Activated CD8-positive, alpha-beta memory T cell treated with anti-CD3 and anti-CD28 coated beads, Interleukin-2, amount 50 U/mL, for 48 hours (primary cell): ENCODE measurements around the gene UBE2E2.
"Not testable (repeated sequence)": the region's sequence is repeated elsewhere in the genome, so short reads cannot be mapped to it uniquely, and the experiment has no call there.

ENCODE experiments used
- DNase-seq: peaks from one replicate; pipeline ENCODE4 v3.0.0-alpha.2; 2020

The UBE2E2 gene

DNA sequence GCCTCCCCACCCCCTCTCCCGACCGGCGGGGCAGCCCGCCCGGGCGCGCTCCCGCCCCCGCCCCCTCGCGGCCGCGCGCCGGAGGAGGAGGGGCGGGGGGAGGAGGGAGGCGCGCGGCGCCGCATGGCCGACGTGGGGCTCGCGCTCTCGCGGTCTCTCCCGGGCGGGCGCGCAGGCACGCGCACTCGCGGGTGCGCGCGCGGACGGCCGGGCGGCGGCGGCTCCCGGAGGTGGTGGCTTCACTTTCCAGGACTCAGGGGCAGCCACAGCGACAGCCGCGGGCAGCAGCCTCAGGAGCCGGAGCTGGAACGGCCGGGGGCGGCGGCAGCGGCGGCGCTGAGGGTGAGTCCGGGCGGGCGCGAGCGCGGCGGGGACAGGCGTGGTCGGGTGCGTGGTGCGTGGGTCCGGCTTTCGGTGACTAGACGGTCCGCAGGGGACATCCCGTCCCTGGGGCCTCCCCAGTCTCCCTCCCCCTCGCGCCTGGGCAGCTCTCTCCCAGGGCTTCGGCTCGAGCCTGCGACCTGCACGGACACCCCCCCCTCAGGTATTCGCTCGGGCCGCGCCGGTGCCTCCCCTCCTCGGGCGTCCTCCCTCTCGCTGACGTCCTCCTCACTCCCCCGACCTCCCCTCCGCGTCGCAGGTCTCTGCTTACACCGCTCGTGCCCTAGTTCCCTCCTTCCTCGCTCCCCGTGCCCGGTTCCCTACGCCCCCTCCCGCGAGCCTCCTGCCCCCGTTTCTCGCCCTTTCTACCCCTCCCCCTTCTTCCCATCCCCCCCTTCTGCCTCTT is at the start of gene UBE2E2:
UBE2E2 (plus strand) TSS at position 407 of the 787 bp plus-strand sequence.
- no peak for DNase-seq

DNA sequence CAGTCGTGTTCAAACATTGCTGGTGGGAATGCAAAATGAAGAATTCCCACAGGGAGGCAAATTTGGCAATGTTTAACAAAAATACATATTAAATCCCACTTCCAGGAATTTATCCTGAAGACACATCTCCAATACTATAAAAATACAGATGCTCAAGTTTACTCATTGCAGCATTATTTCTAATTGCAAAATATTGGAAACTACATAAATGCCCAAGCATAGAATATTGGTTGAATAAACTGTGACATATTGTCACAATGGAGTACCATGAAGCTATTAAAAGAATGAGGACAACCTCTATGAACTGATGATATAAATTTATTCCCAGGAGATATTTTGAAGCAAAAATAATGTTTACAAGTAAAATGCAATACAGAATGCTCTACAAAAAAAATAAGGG is 49.7 kb upstream of the UBE2E2 start:
- DNase-seq: no peak

DNA sequence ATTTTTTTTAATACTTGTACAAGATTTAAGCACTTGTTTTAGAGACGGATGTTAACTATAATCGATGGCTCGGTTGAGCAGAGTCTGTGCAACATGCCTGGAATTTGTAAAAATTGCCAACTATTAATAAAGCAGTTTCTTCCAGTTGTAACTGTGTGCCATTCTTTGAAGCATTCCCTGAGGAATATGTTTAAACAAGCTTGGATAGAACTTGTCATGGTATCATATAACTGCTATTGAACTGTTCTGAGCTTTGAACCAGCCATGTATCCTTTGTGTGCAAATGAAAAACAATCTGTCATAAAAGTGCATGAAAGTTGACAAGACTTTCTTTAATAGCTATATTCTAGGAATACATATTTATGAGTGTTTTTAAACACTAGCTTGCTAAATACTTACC is 45.8 kb upstream of the UBE2E2 start:
- DNase-seq: no peak

DNA sequence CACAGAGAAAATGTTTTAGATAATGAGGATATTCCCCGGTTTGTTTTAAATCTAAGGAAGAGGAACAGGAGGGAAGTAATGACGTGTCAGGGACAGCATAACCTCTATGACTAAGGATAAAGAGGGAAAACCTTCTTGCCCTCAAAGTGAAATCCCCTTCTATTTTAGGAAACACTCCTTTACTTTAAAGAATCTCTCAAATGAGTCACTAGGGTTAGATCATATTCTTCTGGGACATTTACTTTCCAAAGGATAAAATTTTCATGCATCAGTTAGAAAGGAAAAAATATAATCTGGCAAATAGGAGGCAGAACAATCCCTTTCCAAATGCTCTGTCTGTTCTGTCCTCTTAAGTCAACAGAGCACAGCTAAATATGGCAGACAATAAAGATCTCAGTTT is 43.2 kb upstream of the UBE2E2 start:
- no peak for DNase-seq

- no peak for DNase-seq
Observed at GRCh38 chr3:23161308-23161707, 41.8 kb upstream of the UBE2E2 start.

GRCh38 chr3:23161896-23162570 is 41.1 kb upstream of the UBE2E2 start:
- no peak for DNase-seq

GRCh38 chr3:23162934-23163333 is 40.2 kb upstream of the UBE2E2 start:
- no peak for DNase-seq

DNA sequence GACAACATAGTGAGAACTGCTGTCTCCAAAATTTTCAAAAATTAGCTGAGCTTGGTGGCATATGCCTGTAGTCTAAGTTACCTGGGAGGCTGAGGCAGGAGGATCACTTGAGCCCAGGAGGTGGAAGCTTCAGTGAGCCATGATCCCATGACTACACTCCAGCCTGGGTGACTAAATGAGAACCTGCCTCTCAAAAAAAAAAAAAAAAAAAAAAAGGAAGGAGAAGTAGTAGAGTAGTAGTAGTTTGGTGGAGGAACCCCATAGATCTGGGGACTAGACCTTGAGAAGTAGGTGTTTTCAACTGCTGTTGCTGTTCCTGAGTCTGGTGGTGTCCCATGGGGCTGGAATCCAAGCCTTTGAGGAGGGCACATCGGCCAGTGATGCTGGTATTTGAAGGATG is 38.4 kb upstream of the UBE2E2 start:
- DNase-seq: no peak

GRCh38 chr3:23165571-23165970 is 37.6 kb upstream of the UBE2E2 start:
- no peak for DNase-seq

DNA sequence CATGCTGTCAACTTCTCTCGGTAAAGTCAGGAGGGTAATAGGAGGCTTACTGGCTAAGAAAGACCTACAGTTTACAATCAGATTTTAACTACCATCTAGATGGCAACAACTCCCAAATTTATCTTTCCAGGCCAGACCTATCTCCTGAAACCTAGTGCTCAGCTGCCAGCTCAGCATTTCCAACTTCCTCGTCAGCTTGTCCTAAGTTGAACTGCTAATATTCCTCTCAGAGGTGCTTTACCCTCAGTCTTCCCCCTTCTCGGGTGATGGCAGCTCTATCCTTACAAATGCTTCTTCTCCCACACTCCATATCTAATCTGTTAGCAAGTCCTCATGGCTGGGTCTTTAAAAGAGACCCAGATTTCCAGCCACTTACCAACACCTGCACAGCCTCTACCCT is 36.9 kb upstream of the UBE2E2 start:
- no peak for DNase-seq

GRCh38 chr3:23166845-23167244 is 36.3 kb upstream of the UBE2E2 start:
- DNase-seq: no peak

DNA sequence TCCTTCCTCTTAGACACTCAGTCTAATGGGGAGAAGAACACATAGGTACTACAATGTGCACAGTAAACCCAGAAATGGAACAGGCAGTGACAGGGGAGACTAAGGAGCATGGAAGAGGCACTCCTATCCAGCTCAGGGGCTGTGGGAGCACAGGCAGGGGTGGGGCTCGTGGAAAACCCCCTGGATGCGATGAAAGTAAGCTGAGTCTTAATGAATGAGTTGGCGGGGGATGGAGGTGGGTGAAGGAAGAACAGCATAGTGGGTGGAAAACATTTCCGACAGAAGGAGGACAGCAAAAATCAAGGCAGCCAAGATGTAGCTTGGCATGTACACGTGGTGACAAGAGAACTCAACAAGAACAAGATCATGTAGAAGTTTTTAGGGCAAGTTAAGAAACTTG is 33.6 kb upstream of the UBE2E2 start:
- no peak for DNase-seq

DNA sequence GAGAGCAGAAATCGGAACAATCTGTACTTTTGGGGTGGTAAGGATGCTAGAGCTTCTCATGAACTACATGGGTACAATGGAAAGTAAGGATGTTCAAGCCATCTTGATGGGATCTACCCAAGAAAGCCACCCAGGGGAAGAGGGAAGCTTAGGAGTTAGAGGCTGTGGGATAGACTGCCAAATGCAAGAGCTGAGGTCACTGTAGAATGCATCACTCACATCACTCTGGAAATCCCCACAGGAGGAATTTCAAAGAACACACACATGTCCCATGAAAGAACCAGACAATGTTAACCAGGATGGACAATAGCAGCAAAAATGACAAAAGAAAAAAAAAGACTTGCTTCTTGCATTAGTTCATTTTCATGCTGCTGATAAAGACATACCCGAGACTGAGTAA is 32.8 kb upstream of the UBE2E2 start:
- DNase-seq: no peak

DNA sequence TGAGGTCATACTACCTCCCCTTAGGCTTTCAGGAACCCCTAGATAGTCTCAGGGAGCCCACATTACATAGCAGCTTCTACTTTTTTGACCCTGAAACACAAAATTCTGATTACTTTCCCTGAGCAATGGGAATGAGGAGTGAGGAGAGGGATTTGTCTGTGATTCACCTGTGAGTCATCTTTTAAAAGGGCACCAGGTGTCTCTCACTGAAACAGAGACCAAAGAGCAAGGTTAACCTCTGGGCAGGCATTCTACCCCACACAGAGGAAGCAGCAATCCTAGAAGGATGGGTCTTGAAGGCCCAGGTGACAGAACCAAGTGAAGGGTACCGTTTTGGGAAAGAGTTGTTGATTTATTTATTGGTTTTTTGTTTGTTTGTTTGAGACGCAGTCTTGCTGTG is 31.1 kb upstream of the UBE2E2 start:
- no peak for DNase-seq

DNA sequence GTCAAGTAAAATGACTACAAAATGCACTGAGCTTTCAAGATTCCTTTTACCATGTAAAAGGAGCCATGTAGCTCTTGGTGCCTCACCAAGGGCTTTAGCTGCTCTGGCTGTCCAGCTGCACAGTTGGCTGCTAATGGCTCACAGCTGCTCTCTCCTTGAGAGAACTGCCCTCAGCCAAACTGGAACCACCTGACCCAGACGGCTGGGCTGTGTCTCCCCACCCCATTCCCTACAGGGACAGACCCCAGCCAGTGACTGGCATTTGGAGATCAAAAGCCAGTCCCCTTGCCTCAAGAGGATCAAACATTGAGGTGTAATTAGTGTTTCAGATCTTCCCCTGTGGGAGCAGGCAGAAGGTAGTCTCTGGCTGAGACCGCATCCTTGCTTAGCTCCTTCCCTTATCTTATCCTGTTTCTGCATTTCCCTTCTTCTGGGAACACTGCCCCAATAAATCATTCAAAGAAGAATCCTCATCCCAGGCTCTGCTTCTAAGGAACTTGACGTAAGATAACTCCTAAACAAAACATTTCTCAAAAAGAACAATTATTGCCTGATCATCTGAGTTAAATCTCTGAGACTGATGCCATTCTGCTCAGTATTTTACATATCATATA is 28.6 kb upstream of the UBE2E2 start:
- DNase-seq: no peak

DNA sequence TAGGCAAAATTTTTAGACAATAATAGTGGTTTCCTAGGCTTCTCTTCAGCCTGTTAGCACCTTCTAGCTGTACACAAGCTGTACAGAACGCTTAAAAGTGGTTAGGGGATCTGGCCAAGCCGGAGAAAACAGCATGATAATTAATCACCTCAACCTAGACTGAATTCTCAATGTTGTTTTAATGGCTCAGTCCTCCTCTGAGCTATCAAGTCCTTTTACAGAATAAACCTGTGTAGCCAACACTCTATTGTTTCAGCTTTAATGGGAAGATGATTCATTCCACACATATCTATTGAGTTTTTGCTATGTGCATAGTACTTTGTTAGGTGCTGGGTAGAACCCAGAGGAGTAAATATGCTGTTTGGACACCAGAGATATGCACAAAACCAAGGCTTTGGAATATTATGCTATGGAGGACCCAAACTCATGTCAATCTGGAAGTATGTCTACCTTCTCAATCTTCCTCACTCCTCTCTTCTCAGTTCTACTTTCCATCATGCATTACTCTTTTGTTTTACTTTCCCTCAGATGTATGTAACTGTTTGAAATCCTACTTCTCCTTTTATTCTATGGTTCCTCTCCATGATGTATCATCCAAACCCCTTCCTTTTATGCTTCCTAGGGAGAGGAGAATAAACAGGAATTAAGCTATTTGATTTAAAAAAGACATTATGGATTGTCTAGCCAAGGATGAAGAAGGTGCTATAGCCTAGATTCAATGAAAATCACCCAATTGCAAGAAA is 27.6 kb upstream of the UBE2E2 start:
- DNase-seq: no peak

- DNase-seq: not testable (repeated sequence)
Observed at GRCh38 chr3:23176839-23177238, 26.3 kb upstream of the UBE2E2 start.

GRCh38 chr3:23182996-23183513 is 20.1 kb upstream of the UBE2E2 start:
- DNase-seq: no peak

DNA sequence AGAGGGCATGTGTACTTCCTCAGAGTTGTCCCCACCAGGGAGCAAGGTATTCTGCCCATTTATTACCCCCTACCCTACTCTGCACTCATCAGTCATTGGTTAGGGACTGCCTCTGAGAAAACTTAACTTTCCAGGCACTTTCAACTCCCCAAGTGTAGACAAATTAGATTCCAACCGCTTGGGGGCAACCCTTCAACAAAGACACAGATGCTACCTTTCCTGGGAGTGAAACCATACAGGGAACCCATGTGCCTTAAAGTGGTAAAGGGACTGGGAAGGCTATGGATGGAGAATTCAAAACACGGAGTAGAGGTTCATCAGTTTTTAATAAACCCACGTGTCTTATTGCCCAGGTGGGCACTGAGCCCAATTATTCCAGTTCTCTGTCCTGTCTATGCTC is 19.4 kb upstream of the UBE2E2 start:
- DNase-seq: no peak

DNA sequence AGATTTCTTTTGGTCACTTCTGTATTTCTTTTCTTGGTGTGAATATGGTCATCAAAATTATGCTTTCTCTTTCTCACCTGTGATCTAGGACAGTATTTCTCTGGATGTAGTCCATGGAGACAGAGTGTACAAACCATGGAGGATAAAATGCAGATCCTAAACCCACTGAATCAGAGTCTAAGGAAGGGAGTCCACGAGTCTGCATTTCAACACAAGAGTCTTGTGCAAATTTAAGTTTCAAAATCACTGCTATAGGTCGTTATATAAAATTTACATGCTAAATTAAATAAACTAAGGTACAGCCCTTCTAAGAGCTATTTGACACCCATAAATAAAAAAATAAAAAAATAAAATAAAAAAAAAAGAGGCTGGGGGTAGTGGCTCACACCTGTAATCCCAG is 17.3 kb upstream of the UBE2E2 start:
- no peak for DNase-seq

GRCh38 chr3:23189187-23189586 is 13.9 kb upstream of the UBE2E2 start:
- DNase-seq: no peak

GRCh38 chr3:23192816-23193215 is 10.3 kb upstream of the UBE2E2 start:
- DNase-seq: no peak

DNA sequence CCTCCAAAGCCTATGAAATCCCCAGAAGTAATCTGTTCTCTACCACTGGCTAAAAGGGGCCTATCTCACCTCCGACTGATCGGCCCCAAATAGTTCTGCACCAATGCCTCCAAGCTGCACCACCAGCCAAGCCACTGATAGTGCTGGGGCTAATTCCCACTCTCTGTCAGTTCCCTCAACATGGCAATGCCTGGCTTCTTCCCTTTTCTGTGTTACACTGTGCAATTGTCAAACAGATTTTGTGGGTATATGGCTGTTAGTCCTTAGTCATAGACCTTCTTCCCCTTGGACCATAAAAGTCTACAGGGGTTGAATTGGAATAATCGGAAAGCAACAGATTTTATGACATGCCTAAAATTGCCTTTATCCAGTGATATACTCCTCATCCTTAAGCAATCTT is 9.3 kb upstream of the UBE2E2 start:
- no peak for DNase-seq
